Lung (tissue), 12 donors: ENCODE data around the gene LMF1. TPM values are rescaled to one million over a fixed set of nuclear protein-coding genes. Genes with fewer than 3 reads are reported as not detected.
A peak's percentile ranks its signal among the peaks of the same experiment; 100 is the strongest.

Experiments used
- ATAC-seq: fragments of 200-7000 bp; cut with Tn5 transposase; one replicate; pipeline ENCODE4 v1.9.1; 2020; ENCODE audit warnings: moderate number of reproducible peaks; ENCODE audit not compliant: insufficient read depth, low FRiP score
- DNase-seq, 3 donors: peaks; one replicate each; pipeline ENCODE4 v3.0.0-alpha.2; 2013 to 2017
- H3K27ac ChIP-seq, 2 donors: one replicate each; pipeline ENCODE4 v1.5.1; 2013; ENCODE audit warnings: mild to moderate bottlenecking in 2 of 2, moderate library complexity in 2 of 2, control low read depth in 1 of 2, inconsistent platforms in 1 of 2, low read depth in 1 of 2, low read length in 1 of 2
- H3K27me3 ChIP-seq, 3 donors: one replicate each; pipeline ENCODE4 v1.5.1; 2013; ENCODE audit warnings: low read length in 2 of 3; ENCODE audit not compliant: control insufficient read depth in 3 of 3, insufficient read depth in 3 of 3
- H3K36me3 ChIP-seq, 4 donors: one replicate each; pipeline ENCODE4 v1.5.1; 2013; ENCODE audit warnings: low read length in 4 of 4, mild to moderate bottlenecking in 1 of 4, moderate library complexity in 1 of 4; ENCODE audit not compliant: control insufficient read depth in 4 of 4, insufficient read depth in 4 of 4
- H3K4me1 ChIP-seq, 5 donors: one replicate each; pipeline ENCODE4 v1.5.1; 2013; ENCODE audit warnings: low read length in 5 of 5, mild to moderate bottlenecking in 2 of 5, moderate library complexity in 1 of 5; ENCODE audit not compliant: control insufficient read depth in 5 of 5, insufficient read depth in 5 of 5
- H3K4me3 ChIP-seq: one replicate; pipeline ENCODE4 v1.5.1; 2013; ENCODE audit warnings: mild to moderate bottlenecking, control low read depth, moderate library complexity
- H3K9ac ChIP-seq, 2 donors: one replicate each; pipeline ENCODE4 v1.5.1; 2013; ENCODE audit warnings: low read length in 2 of 2, control low read depth in 1 of 2; ENCODE audit not compliant: insufficient read depth in 1 of 2
- H3K9me3 ChIP-seq, 4 donors: one replicate each; pipeline ENCODE4 v1.5.1; 2013; ENCODE audit warnings: low read length in 3 of 4, mild to moderate bottlenecking in 1 of 4, moderate library complexity in 1 of 4; ENCODE audit not compliant: control insufficient read depth in 4 of 4, insufficient read depth in 3 of 4
- CTCF ChIP-seq: IDR thresholded peaks from 2 replicates; pipeline ENCODE4 v1.5.1; 2012; ENCODE audit warnings: mild to moderate bottlenecking; ENCODE audit errors: control extremely low read depth, extremely low read depth
- WGBS, 2 donors: extraction: QIAGEN DNeasy Blood & Tissue Kit; methylation state at CpG; one replicate each; pipeline ENCODE4 v1.1.7; 2013; 5-methylcytosine and 5-hydroxymethylcytosine counted together
- polyA plus RNA-seq, 2 donors: library from polyadenylated mRNA; stranded (reverse); fragments of 200-250 nt; gene quantifications; one replicate each; pipeline ENCODE4 v1.2.1, GENCODE V29; 2013
- total RNA-seq, 2 donors: library from RNA; depleted of rRNA in 1 of 2; stranded (reverse); fragments of >200 nt in 1 of 2; gene quantifications; one replicate each; pipeline ENCODE4 v1.2.1, GENCODE V29; 2014 to 2021
- donor health status: control.
- donor health status: control.
- donor health status: Bipolar disorder and iron deficiency.
- donor health status: healthy.
- donor health status: DM: yes; HTN: yes; CAD: no.

Gene LMF1
- total and polyA plus RNA-seq, 4 donors: 9.1 to 23.7 (median 20.6) TPM

- no peak overlapping the region for H3K9ac ChIP-seq
- H3K27me3 ChIP-seq: no peaks in the 10 kb centered on the region
- peaks cover 0 to 24% (median 4%) of the 10 kb centered on the region in 5 donors for H3K4me1 ChIP-seq
- H3K9me3 ChIP-seq: peaks cover 0 to 6% (median 1%) of the 10 kb centered on the region in 4 donors
- DNase-seq: no peak
- no peak for TF ChIP-seq CTCF
- peaks cover 0 to 10% (median 4%) of the 10 kb centered on the region in 4 donors for H3K36me3 ChIP-seq
- peak overlapping the region in 1 of 2 donors; percentile 40 for H3K27ac ChIP-seq
- no peak for ATAC-seq
- WGBS, 2 donors: 89 to 93% methylated on average over 15 of the region's 15 CpGs
- no peak overlapping the region for H3K4me3 ChIP-seq
Observed at GRCh38 chr16:919658-920050, 51.1 kb downstream of the LMF1 start.

GRCh38 chr16:918741-919657 is 51.8 kb downstream of the LMF1 start:
- H3K9me3 ChIP-seq: peaks cover 0 to 6% (median 1%) of the 10 kb centered on the region in 4 donors
- no peak overlapping the region for H3K4me3 ChIP-seq
- ATAC-seq (no peak), DNase-seq (no peak)
- WGBS, 2 donors: 95 to 96% methylated on average over 47 of the region's 47 CpGs
- TF ChIP-seq CTCF: no peak
- H3K27ac ChIP-seq: no peak overlapping the region
- H3K4me1 ChIP-seq: peaks cover 0 to 24% (median 4%) of the 10 kb centered on the region in 5 donors
- H3K9ac ChIP-seq: no peak overlapping the region
- H3K36me3 ChIP-seq: peaks cover 0 to 10% (median 4%) of the 10 kb centered on the region in 4 donors
- no peaks in the 10 kb centered on the region for H3K27me3 ChIP-seq

- Histone ChIP-seq H3K4me1 (peaks cover 0 to 24% (median 4%) of the 10 kb centered on the region in 5 donors), H3K4me3 (no peak overlapping the region), H3K9me3 (peaks cover 0 to under 1% (median 0%) of the 10 kb centered on the region in 4 donors), H3K9ac (no peak overlapping the region), H3K36me3 (peaks cover 0 to 10% (median 1%) of the 10 kb centered on the region in 4 donors), H3K27ac (no peak overlapping the region), H3K27me3 (no peaks in the 10 kb centered on the region)
- TF ChIP-seq CTCF: no peak
- peak in 1 of 3 donors; percentile 34 for DNase-seq
- ATAC-seq: no peak
- 79 to 84% methylated on average over 20 of the region's 20 CpGs for WGBS, 2 donors
Observed at GRCh38 chr16:918068-918467, 52.7 kb downstream of the LMF1 start.
